Natural killer cell (primary cell): Measurements from ENCODE around the gene CCSER2. TPM values are rescaled to one million over a fixed set of nuclear protein-coding genes. Genes with fewer than 3 reads are reported as not detected.

Experiments
- ATAC-seq, 3 donors: fragments of 150-1000 bp in 2 of 3; fragments of 200-7000 bp in 1 of 3; cut with Tn5 transposase; 1 replicate in 1 of 3; 2 replicates in 2 of 3; pipeline ENCODE4 v1.10.0; 2021; ENCODE audit warnings: mild to moderate bottlenecking in 2 of 3, moderate library complexity in 2 of 3
- DNase-seq, 2 donors: peaks; one replicate each; pipeline versions ENCODE4 v3.0.0 to v3.0.0-alpha.2; 2013 to 2021; ENCODE audit warnings: mixed read lengths in 1 of 2
- H3K27ac ChIP-seq: one replicate; pipeline ENCODE4 v1.5.1; 2013; ENCODE audit warnings: mild to moderate bottlenecking, low read length
- H3K27me3 ChIP-seq: one replicate; pipeline ENCODE4 v1.6.1; 2013; ENCODE audit warnings: low read length; ENCODE audit not compliant: control insufficient read depth, insufficient read depth
- H3K36me3 ChIP-seq: one replicate; pipeline ENCODE4 v1.6.1; 2013; ENCODE audit warnings: low read length; ENCODE audit not compliant: control insufficient read depth, insufficient read depth
- H3K4me1 ChIP-seq: one replicate; pipeline ENCODE4 v1.6.1; 2013; ENCODE audit warnings: low read length; ENCODE audit not compliant: control insufficient read depth, insufficient read depth
- H3K4me3 ChIP-seq: one replicate; pipeline ENCODE4 v1.5.1; 2013; ENCODE audit warnings: low read length
- H3K9me3 ChIP-seq: one replicate; pipeline ENCODE4 v1.6.1; 2013; ENCODE audit warnings: low read length; ENCODE audit not compliant: control insufficient read depth, insufficient read depth
- H3K27ac Mint-ChIP-seq, 2 donors: one replicate each; pipeline ENCODE4 v1.8.0; 2022; ENCODE audit warnings: mild to moderate bottlenecking in 2 of 2, mixed read lengths in 2 of 2, moderate library complexity in 1 of 2
- H3K27me3 Mint-ChIP-seq, 2 donors: one replicate each; pipeline ENCODE4 v1.8.0; 2022; ENCODE audit warnings: low read depth in 2 of 2, mixed read lengths in 2 of 2
- H3K36me3 Mint-ChIP-seq: one replicate; pipeline ENCODE4 v1.8.0; 2022; ENCODE audit warnings: mixed read lengths
- H3K4me1 Mint-ChIP-seq, 2 donors: one replicate each; pipeline ENCODE4 v1.8.0; 2022; ENCODE audit warnings: mixed read lengths in 2 of 2
- H3K4me3 Mint-ChIP-seq: one replicate; pipeline ENCODE4 v1.8.0; 2022; ENCODE audit warnings: mild to moderate bottlenecking, moderate library complexity, mixed read lengths
- H3K9me3 Mint-ChIP-seq, 2 donors: one replicate each; pipeline ENCODE4 v1.8.0; 2022; ENCODE audit warnings: mixed read lengths in 2 of 2
- CTCF ChIP-seq: fragments of 200-600 bp; IDR thresholded peaks from one replicate; pipeline ENCODE4 v1.8.0; 2022; ENCODE audit warnings: antibody characterized with exemption
- WGBS: methylation state at CpG from one replicate; pipeline ENCODE4 v1.1.7; 2013; ENCODE audit warnings: missing lambda C conversion rate; ENCODE audit not compliant: insufficient coverage; 5-methylcytosine and 5-hydroxymethylcytosine counted together
- intact Hi-C: fragments of 100-400 bp; cut with micrococcal nuclease; formaldehyde crosslinking; loops from one replicate; pipeline ENCODE4 v1.14.2; 2022
- total RNA-seq, 4 donors: library from RNA; stranded (reverse); fragments of 120-200 nt in 1 of 4; gene quantifications; one replicate each; pipeline versions ENCODE4 v1.2.3 to v1.2.4, GENCODE V29; 2013 to 2022

Gene CCSER2
- total RNA-seq, 3 donors from 2014 or later (not counting 1 experiment from before 2014, with no cell fraction given): 125 to 158 (median 146) TPM

DNA sequence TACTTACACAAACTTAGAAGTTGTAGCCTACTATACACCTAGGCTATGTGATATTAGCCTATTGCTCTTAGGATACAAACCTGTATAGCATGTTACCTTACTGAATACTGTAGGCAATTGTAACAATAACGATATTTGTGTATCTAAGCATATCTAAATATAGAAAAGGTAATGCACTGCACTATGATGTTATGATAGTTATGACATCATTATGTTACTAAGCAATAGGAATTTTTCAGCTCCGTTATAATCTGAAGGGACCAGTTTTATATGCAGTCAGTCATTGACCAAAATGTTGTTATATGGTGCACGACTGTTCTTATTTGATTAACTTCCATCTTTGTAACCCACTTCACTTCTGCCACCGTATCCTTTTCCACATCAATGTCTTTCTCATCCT, 62.0 kb downstream of the CCSER2 start:
- 96% methylated on average over 3 of the region's 4 CpGs for WGBS
- Mint-ChIP-seq H3K27me3 (no peaks in the 10 kb centered on the region), H3K9me3 (no peaks in the 10 kb centered on the region), H3K27ac (peak overlapping the region in 1 of 2 donors; percentile 19), H3K4me1 (peaks cover 50 to 57% of the 10 kb centered on the region in 2 donors), H3K4me3 (no peak overlapping the region), H3K36me3 (peaks cover 9% of the 10 kb centered on the region)
- no peak for TF ChIP-seq CTCF
- no peak overlapping the region for H3K27ac ChIP-seq
- H3K4me3 ChIP-seq: no peak overlapping the region
- intact Hi-C loops: no loop called here
- H3K36me3 ChIP-seq: peaks cover 7% of the 10 kb centered on the region
- H3K9me3 ChIP-seq: no peaks in the 10 kb centered on the region
- no peak for ATAC-seq
- H3K27me3 ChIP-seq: no peaks in the 10 kb centered on the region
- no peaks in the 10 kb centered on the region for H3K4me1 ChIP-seq
- DNase-seq: no peak

DNA sequence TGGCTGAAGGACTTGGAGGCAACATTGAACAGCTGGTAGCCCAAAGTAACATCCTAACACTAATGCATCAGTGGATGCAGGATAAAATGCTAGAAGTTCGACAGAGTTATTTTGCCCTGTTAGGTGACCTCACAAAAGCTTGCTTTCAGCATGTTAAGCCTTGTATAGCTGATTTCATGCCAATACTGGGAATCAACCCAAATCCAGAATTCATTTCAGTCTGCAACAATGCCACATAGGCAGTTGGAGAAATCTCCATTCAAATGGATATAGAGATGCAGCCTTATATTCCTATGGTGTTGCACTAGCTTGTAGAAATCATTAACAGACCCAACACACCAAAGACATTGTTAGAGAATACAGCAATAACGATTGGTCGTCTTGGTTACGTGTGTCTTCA, 62.9 kb downstream of the CCSER2 start:
- intact Hi-C loops: no loop called here
- H3K27ac ChIP-seq: no peak overlapping the region
- no peak for TF ChIP-seq CTCF
- DNase-seq: no peak
- no peaks in the 10 kb centered on the region for H3K27me3 Mint-ChIP-seq
- no peaks in the 10 kb centered on the region for H3K9me3 Mint-ChIP-seq
- H3K27me3 ChIP-seq: no peaks in the 10 kb centered on the region
- no peak for ATAC-seq
- H3K9me3 ChIP-seq: no peaks in the 10 kb centered on the region
- peaks cover 58 to 66% of the 10 kb centered on the region in 2 donors for H3K4me1 Mint-ChIP-seq
- no peak overlapping the region for H3K4me3 Mint-ChIP-seq
- H3K27ac Mint-ChIP-seq: peak overlapping the region in 1 of 2 donors; percentile 27
- WGBS: 99% methylated on average over 4 of the region's 4 CpGs
- H3K36me3 Mint-ChIP-seq: peaks cover 9% of the 10 kb centered on the region
- no peak overlapping the region for H3K4me3 ChIP-seq
- H3K4me1 ChIP-seq: no peaks in the 10 kb centered on the region
- H3K36me3 ChIP-seq: peaks cover 7% of the 10 kb centered on the region

DNA sequence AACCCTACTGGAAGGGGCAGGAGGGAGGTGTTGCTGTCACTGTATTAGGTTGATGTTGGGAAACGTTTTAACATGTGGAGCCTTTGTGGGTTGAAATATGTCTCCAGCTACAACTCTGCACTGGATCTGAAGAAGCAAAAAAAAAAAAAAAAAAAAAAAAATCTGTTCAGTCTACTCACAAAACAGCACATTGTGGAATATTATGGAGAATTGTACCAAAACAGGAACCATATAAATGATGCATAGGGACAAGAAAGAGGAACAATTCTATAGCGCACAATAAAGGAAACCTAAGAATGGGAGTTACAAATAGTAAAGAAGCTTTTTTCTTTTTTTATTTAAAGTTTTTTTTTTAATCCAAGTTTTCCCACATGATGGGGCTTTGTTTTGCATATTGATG, 63.8 kb downstream of the CCSER2 start:
- DNase-seq: no peak
- WGBS: no CpG with 5 or more reads among the region's 2 CpGs
- no peaks in the 10 kb centered on the region for H3K4me1 ChIP-seq
- no peaks in the 10 kb centered on the region for H3K9me3 ChIP-seq
- no peak for ATAC-seq
- H3K4me3 Mint-ChIP-seq: no peak overlapping the region
- no peak overlapping the region for H3K4me3 ChIP-seq
- no peak for TF ChIP-seq CTCF
- H3K36me3 Mint-ChIP-seq: peaks cover 9% of the 10 kb centered on the region
- H3K36me3 ChIP-seq: peaks cover 7% of the 10 kb centered on the region
- peaks cover 65 to 74% of the 10 kb centered on the region in 2 donors for H3K4me1 Mint-ChIP-seq
- no peak overlapping the region for H3K27ac ChIP-seq
- no peak overlapping the region for H3K27ac Mint-ChIP-seq
- H3K27me3 ChIP-seq: no peaks in the 10 kb centered on the region
- no peaks in the 10 kb centered on the region for H3K27me3 Mint-ChIP-seq
- H3K9me3 Mint-ChIP-seq: no peaks in the 10 kb centered on the region
- intact Hi-C loops: no loop called here

DNA sequence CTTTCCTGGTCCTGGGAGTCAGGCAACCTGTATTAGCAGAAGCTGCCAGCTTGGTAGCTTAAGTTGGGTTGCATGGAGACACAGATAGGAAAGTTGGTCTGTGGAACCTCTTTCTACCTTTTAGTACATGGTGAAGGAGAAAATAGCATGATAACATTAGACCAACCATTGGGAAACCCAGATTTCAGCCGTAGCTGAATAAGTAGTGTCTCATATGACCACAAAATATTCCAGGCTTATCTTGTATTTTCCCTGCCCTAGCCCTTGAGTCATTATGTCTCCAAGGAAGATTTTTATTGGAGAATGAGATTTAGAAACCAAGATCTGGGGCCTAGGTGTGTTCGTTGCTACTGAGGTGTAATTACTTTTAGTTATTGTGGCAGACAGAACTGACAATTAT, 67.2 kb downstream of the CCSER2 start:
- no peak for DNase-seq
- Mint-ChIP-seq H3K36me3 (peaks cover 15% of the 10 kb centered on the region), H3K27ac (peak overlapping the region; percentile 42 to 54), H3K4me1 (peaks cover 69 to 79% of the 10 kb centered on the region in 2 donors), H3K4me3 (no peak overlapping the region), H3K9me3 (peaks cover 2% of the 10 kb centered on the region in 2 donors), H3K27me3 (no peaks in the 10 kb centered on the region)
- no peaks in the 10 kb centered on the region for H3K9me3 ChIP-seq
- no peaks in the 10 kb centered on the region for H3K27me3 ChIP-seq
- no peak overlapping the region for H3K27ac ChIP-seq
- TF ChIP-seq CTCF: no peak
- peaks cover under 1% of the 10 kb centered on the region for H3K36me3 ChIP-seq
- ATAC-seq: no peak
- no peak overlapping the region for H3K4me3 ChIP-seq
- WGBS: 100% methylated on average over 1 of the region's 2 CpGs
- intact Hi-C loops: no loop called here
- H3K4me1 ChIP-seq: no peaks in the 10 kb centered on the region
